HUES64 (cell line): ENCODE measurements around the gene BAIAP2L1.

ENCODE experiments used
- H3K27ac ChIP-seq: 2 replicates; pipeline ENCODE4 v1.7.0; 2013; ENCODE audit warnings: low read depth, low read length, inconsistent platforms
- H3K27me3 ChIP-seq: 2 replicates; pipeline ENCODE4 v1.6.1; 2013; ENCODE audit warnings: mild to moderate bottlenecking, low read length; ENCODE audit not compliant: insufficient read depth
- H3K36me3 ChIP-seq: 2 replicates; pipeline ENCODE4 v1.6.1; 2013; ENCODE audit warnings: mild to moderate bottlenecking, low read length; ENCODE audit not compliant: insufficient read depth
- H3K4me1 ChIP-seq: 2 replicates; pipeline ENCODE4 v1.6.1; 2013; ENCODE audit warnings: mild to moderate bottlenecking, low read length, moderate library complexity; ENCODE audit not compliant: insufficient read depth
- H3K4me3 ChIP-seq: 2 replicates; pipeline ENCODE4 v1.5.1; 2013; ENCODE audit warnings: mild to moderate bottlenecking, low read length, moderate library complexity
- H3K9ac ChIP-seq: 2 replicates; pipeline ENCODE4 v1.6.1; 2013; ENCODE audit warnings: mild to moderate bottlenecking, low read depth, low read length
- H3K9me3 ChIP-seq: 2 replicates; pipeline ENCODE4 v1.6.1; 2013; ENCODE audit warnings: low read depth, low read length; ENCODE audit not compliant: insufficient read depth
- WGBS: fragments of 150-250, 120-280 bp; methylation state at CpG from one replicate; pipeline ENCODE4 v1.1.7; 2013; ENCODE audit warnings: missing lambda C conversion rate; 5-methylcytosine and 5-hydroxymethylcytosine counted together

Gene BAIAP2L1

DNA sequence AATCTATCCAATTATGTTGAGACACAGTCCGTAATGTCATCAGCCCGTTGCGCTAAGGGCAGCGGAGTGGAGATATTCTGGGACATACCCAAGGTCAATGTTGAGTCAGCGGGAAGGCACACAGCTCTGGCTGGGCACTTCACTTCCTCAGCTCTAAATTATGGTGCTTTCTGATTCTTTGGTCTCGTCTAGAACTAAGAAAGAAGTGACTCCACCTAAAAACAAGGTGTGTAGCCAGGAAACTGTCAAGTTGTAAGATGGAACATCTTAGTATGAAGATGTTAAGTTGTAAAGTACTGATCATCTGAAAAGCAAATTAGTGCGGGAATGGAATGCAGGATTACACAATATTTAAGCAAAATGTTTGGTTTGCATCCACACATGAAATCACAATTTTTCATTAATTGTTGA, 43.1 kb downstream of the BAIAP2L1 start:
- Histone ChIP-seq H3K36me3 (peaks cover 5% of the 10 kb centered on the region; the same call in 1 of the 2 replicates), H3K27ac (no peak overlapping the region), H3K27me3 (no peaks in the 10 kb centered on the region), H3K9ac (no peak overlapping the region), H3K4me1 (peaks cover 32% of the 10 kb centered on the region), H3K9me3 (no peaks in the 10 kb centered on the region), H3K4me3 (no peak overlapping the region)
- whole genome bisulfite sequencing, result 92% methylated on average over 7 of the region's 7 CpGs

DNA sequence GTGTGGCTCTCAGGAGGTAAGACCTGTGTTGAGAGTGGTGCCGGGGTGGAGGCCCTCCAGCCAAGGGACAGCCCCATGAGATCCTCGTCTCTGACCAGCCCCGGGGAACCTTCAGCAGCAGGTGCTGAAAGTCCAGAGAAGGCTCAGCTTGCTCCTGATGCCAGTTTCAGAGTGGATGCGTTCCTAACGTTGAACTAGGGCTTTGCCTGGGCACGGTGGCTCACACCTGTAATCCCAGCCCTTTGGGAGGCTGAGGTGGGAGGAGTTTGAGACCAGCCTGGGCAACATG, 45.7 kb downstream of the BAIAP2L1 start:
- H3K9me3 ChIP-seq, result no peaks in the 10 kb centered on the region
- H3K27me3 ChIP-seq, result no peaks in the 10 kb centered on the region
- 84% methylated on average over 6 of the region's 6 CpGs for WGBS
- H3K27ac ChIP-seq, result peak overlapping the region; percentile 30; the same call in 1 of the 2 replicates
- H3K36me3 ChIP-seq, result peaks cover 10% of the 10 kb centered on the region; the same call in 1 of the 2 replicates
- no peak overlapping the region for H3K4me3 ChIP-seq
- peaks cover 14% of the 10 kb centered on the region; the same call in 1 of the 2 replicates for H3K4me1 ChIP-seq
- no peak overlapping the region for H3K9ac ChIP-seq

DNA sequence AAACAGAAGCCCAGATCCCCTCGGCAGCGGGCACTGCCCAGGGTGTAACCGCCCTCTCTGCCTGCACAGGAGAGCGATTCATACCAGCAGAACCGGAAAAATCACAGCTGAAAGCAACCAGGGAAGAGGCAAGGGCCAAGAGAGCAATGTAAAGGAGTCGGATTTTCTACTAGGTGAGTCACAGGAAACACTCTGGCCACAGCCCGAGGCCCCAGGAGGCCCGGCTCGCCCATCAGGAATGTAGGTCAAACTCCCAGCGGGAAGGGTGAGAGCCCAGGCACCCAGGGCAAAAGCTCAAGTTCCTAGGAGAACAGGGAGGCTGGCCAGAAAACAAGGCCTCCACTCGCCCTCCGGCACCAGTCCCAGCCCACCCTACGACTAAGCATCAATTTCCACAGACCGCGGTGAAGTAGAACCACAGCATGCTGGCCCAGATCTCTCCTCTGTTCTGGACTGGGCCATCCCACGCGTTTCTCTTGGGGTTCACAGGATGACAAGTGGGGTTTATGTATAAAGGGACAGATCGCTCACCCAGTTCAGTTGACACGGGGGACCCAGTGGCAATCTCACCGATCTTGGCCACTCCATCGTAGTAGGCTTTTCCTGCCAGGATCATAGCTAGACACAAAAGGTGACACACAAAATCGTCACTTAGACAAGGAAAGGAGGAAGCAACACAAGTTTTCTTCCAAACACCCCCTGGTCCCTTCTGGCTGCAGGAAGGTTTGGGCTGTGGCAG, 46.2 kb downstream of the BAIAP2L1 start:
- WGBS, result 82% methylated on average over 22 of the region's 22 CpGs
- peak overlapping the region; percentile 65; the same call in 1 of the 2 replicates for H3K27ac ChIP-seq
- no peak overlapping the region for H3K4me3 ChIP-seq

DNA sequence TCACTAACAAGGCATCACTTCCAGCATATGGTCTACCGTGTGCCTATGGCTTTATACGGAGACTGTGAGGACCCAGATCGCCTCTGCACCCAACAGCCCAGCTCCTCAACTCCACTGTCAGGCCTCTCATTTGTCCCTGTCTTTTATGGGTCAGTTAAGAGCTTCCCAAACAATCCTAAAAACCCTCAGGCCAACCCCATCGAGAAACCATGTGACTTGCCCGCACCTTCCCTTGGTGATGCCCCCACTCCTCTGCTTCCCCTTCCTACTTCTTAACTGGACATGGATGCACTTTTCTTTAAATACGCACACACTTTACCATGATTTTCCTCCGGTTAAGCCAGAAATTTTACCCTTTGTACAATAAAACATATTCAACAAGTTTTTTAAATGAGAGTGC, 46.8 kb downstream of the BAIAP2L1 start:
- H3K4me3 ChIP-seq, result no peak overlapping the region
- no peaks in the 10 kb centered on the region for H3K9me3 ChIP-seq
- 89% methylated on average over 7 of the region's 7 CpGs for WGBS
- no peaks in the 10 kb centered on the region for H3K27me3 ChIP-seq
- peaks cover 10% of the 10 kb centered on the region; the same call in 1 of the 2 replicates for H3K36me3 ChIP-seq
- no peak overlapping the region for H3K9ac ChIP-seq
- H3K4me1 ChIP-seq, result peaks cover 12% of the 10 kb centered on the region; the same call in 1 of the 2 replicates
- peak overlapping the region; percentile 65; the same call in 1 of the 2 replicates for H3K27ac ChIP-seq

More for the DNA sequence above, 46.2 kb downstream of the BAIAP2L1 start:
- Histone ChIP-seq H3K9ac (peak overlapping the region; percentile 2; the same call in 1 of the 2 replicates), H3K4me1 (peaks cover 12% of the 10 kb centered on the region; the same call in 1 of the 2 replicates), H3K9me3 (no peaks in the 10 kb centered on the region), H3K36me3 (peaks cover 10% of the 10 kb centered on the region; the same call in 1 of the 2 replicates), H3K27me3 (no peaks in the 10 kb centered on the region)

DNA sequence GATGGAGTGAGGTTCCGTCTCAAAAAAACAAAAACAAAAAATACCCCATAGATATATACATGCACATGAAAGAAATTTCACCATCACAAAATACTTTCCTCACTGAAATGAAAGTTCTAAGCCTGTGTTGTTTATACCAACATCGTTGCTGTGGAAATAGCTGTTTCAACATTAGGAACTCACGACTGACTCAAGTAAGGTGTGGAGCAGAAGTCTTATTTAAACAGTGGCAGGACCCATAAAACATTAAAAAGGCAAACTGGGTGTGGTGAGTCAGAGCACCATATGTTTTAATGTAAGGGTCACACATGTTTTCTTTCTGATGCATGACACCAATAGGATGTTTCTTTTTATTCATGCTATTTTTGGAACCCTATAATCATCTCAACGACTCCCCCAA, 48.3 kb downstream of the BAIAP2L1 start:
- no peak overlapping the region for H3K4me3 ChIP-seq
- H3K27ac ChIP-seq, result no peak overlapping the region
- H3K9me3 ChIP-seq, result no peaks in the 10 kb centered on the region
- H3K4me1 ChIP-seq, result peaks cover 12% of the 10 kb centered on the region; the same call in 1 of the 2 replicates
- no peak overlapping the region for H3K9ac ChIP-seq
- no peaks in the 10 kb centered on the region for H3K27me3 ChIP-seq
- peaks cover 10% of the 10 kb centered on the region; the same call in 1 of the 2 replicates for H3K36me3 ChIP-seq
- WGBS, result 94% methylated on average over 4 of the region's 4 CpGs

DNA sequence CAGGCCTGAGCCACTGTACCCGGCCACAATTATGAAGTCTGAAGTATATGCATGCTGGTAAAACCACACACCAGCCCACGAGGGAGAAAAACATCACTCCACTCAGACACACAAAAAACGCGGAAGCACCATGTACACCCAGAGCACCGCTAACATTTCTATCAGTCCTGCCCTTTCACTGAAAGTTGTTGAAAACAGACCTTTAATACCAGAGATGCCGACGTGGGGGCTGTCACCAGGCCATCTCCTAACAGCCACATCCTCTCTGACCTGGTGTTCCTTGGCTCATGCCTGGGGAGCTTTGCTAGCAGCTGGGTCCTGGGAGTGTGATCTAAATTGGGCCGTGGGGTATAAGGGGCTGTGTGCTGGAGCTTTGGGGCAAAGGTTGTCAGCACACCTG, 49.8 kb downstream of the BAIAP2L1 start:
- no peaks in the 10 kb centered on the region for H3K27me3 ChIP-seq
- H3K27ac ChIP-seq, result no peak overlapping the region
- H3K4me3 ChIP-seq, result no peak overlapping the region
- H3K4me1 ChIP-seq, result peaks cover 12% of the 10 kb centered on the region; the same call in 1 of the 2 replicates
- peaks cover 10% of the 10 kb centered on the region; the same call in 1 of the 2 replicates for H3K36me3 ChIP-seq
- WGBS, result 93% methylated on average over 8 of the region's 8 CpGs
- H3K9me3 ChIP-seq, result no peaks in the 10 kb centered on the region
- H3K9ac ChIP-seq, result no peak overlapping the region

DNA sequence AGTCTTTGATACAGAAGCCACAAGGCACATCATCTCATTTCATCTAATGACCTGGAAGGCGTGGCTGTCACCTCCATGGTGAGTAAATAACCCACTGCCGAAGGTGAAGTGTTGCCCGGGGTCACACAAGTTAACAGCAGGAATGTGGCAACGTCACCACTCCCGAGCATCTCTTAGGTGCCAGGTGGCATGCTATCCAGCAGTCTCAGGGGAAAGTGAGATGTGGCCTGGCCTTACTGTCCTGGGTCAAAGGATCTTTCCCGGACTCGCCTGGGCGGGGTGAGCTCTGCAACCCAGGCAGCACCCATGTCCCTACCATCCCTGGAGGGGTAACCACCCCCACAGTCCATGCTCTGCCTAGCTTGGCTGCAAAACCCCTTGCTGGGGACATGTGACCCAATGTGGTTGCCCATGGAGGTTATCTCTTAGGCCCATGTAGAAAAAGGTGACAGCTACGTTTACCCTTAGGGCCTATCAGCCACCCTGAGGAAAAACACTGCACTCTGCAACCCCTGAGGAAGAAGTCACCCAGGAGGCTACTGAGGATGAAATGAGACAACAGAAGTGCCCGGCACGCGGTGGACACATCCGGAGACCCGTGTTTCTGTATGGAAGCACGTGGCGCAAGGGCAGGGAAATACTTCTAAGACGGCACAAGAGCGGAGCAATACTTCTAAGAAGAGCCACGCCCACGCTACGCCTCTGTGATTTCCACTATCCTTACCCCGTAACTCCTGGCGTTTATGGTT, 52.0 kb downstream of the BAIAP2L1 start:
- Histone ChIP-seq H3K27ac (no peak overlapping the region), H3K9me3 (no peaks in the 10 kb centered on the region), H3K27me3 (no peaks in the 10 kb centered on the region), H3K4me3 (no peak overlapping the region), H3K36me3 (0 out of 2 replicates have a peak, but pooled peaks cover 5% of the 10 kb centered on the region), H3K4me1 (peaks cover under 1% of the 10 kb centered on the region; the same call in 1 of the 2 replicates), H3K9ac (no peak overlapping the region)
- 94% methylated on average over 23 of the region's 23 CpGs for WGBS

DNA sequence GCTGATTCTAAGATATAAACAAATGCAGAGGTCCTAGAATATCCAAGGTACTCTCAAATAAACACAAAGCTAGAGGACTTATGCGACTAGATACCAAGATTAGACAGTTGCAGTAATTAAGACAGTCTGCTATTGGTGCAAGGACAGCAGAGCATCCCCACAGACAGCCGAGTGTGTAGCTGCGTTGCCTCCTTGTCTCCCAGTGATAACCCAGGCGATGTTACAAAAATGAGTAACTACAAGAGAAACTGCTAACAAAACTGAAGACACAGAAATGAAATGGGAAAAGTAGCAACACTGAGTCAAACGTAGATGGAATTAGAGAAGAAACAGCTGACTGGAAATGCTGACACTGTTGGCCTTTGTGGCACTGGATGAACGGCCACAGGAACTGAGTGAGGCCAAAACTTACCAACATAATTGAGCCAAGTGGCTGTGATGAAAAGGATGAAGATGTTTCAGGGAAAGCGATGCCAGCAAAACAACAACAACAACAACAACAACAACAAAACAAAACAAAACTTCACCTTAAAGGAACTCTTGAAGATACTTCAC, 54.3 kb downstream of the BAIAP2L1 start:
- H3K27me3 ChIP-seq, result no peaks in the 10 kb centered on the region
- WGBS, result 93% methylated on average over 6 of the region's 7 CpGs
- H3K9ac ChIP-seq, result no peak overlapping the region
- H3K36me3 ChIP-seq, result no peaks in the 10 kb centered on the region
- H3K4me3 ChIP-seq, result no peak overlapping the region
- H3K27ac ChIP-seq, result no peak overlapping the region
- no peaks in the 10 kb centered on the region for H3K9me3 ChIP-seq
- H3K4me1 ChIP-seq, result no peaks in the 10 kb centered on the region

DNA sequence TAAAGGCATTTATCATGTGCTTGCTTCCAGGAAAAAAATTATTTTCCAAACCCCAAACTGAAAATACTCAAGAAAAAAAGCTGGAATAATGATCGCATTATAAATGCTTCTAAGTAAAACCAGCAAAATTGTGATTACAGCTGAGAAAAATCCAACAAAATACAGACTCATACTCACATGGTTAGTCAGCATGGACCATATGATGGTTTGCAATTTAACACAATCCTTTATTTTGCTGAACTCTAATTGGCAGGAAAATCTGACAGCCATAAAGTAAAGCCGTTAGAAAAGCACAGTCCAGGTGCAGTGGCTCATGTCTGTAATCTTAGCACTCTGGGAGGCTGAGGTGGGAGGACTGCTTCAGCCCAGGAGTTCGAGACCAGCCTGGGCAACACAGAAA, 59.8 kb downstream of the BAIAP2L1 start:
- Histone ChIP-seq H3K27me3 (no peaks in the 10 kb centered on the region), H3K4me3 (no peak overlapping the region), H3K27ac (no peak overlapping the region), H3K9ac (no peak overlapping the region), H3K36me3 (no peaks in the 10 kb centered on the region), H3K9me3 (no peaks in the 10 kb centered on the region), H3K4me1 (no peaks in the 10 kb centered on the region)
- WGBS, result 86% methylated on average over 3 of the region's 3 CpGs

DNA sequence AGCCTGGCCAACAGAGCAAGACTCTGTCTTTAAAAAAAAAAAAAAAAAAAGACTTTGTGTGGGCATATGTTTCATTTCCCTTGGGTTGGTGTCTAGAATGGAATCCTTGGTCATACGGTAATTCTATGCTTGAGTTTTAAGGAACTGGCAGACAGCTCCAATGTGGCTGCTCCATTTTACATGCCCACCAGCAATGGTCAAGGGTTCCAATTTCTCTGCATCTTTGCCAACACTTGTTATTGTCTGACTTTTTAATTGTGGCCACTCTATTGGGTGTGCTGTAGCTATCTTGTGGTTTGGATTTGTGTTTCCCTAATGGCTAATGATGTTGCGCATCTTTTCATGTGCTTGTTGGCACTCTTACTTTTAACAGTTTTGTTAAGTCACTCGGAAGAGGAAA, 61.8 kb downstream of the BAIAP2L1 start:
- Histone ChIP-seq H3K9ac (no peak overlapping the region), H3K9me3 (no peaks in the 10 kb centered on the region), H3K27ac (no peak overlapping the region), H3K36me3 (no peaks in the 10 kb centered on the region), H3K27me3 (no peaks in the 10 kb centered on the region), H3K4me1 (no peaks in the 10 kb centered on the region), H3K4me3 (no peak overlapping the region)
- WGBS, result 100% methylated on average over 3 of the region's 3 CpGs

DNA sequence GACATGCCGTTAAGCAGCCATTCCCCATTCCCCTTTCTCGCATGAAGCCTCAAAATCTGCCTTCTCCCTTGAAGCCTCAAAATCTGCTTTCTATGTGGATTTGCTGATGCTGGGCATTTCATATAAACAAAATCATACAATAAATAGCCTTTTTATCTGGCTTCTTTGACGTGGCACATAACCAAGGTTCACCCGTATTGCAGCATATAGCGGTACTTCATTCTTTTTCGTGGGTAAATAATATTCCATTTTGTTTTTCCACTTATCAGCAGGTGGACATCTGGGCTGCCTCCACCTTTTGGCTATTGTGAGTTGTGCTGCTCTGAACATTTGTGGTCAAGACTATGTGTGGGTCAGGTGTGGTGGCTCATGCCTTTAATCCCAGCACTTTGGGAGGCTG, 62.4 kb downstream of the BAIAP2L1 start:
- H3K27ac ChIP-seq, result no peak overlapping the region
- H3K27me3 ChIP-seq, result no peaks in the 10 kb centered on the region
- no peaks in the 10 kb centered on the region for H3K9me3 ChIP-seq
- no peaks in the 10 kb centered on the region for H3K36me3 ChIP-seq
- 96% methylated on average over 6 of the region's 6 CpGs for WGBS
- H3K4me1 ChIP-seq, result no peaks in the 10 kb centered on the region
- no peak overlapping the region for H3K4me3 ChIP-seq
- no peak overlapping the region for H3K9ac ChIP-seq
